ENCODE data around the gene OR4D1. TPM values are rescaled to one million over a fixed set of nuclear protein-coding genes. Genes with fewer than 3 reads are reported as not detected.
"Not testable (repeated sequence)": the region's sequence is repeated elsewhere in the genome, so short reads cannot be mapped to it uniquely, and the experiment has no call there.

Gene OR4D1
- total and polyA plus RNA-seq, 2 of the 13 experiments (the other 11 are each of a cell fraction or from before 2014, with no cell fraction given): not detected

DNA sequence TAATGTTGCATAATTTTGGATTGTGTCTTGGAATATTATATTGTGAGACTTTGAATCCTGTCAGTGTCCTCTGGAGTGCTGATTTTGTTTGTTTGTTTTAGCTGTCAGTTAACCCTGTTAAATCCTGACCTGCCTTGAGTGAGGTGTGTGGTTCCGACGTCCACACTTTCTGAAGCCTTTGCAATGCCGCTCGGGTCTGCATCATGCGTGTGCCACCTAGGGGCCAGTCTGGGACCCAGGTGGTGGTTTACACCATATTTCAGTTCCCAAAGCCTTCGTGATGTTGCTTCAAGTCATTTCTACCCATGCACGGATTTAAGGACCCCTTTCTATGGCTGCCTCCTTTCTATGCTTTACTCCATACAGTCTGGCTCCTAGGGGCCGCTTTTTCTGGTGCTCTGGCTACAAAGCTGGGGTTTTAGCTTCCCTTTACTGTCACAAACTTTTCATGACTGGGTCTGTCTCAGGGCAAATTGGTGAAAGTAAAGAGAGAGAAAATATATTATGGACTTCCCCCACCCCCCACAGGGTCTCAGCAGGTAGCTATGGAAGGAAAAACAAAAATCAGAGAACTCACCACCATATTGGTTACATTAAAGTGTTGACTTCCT, 11.4 kb upstream of the OR4D1 start (continued):
- TF ChIP-seq HOMEZ (CRISPR knock-in tag; IDR thresholded peaks at IDR 0.05; ENCODE audit: low read depth): no peak

DNA sequence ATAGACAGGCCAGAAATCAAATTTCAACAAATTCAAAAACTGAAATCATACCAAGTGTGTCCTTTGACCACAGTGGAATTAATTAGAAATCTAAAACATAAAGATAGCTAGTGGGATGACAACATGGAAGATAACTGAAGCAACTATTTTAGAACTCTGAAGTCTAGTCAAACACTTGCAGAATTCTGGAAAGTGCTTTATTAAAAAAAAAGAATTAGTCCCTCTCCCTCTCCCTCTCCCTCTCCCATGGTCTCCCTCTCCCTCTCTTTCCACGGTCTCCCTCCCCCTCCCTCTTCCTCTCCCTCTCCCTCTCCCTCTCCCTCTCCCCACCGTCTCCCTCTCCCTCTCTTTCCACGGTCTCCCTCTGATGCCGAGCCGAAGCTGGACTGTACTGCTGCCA, 6.7 kb upstream of the OR4D1 start:
- ChIA-PET CTCF (ENCODE audit: low intra/inter-chr PET ratio, low total read pairs) (no interaction called here), POLR2A (no interaction called here)
- Histone ChIP-seq H3K9me3 (ENCODE audit: low read length) (no peaks in the 10 kb centered on the region), H3K27me3 (ENCODE audit: control insufficient read depth in 1 of 2, insufficient read depth in 2 of 2, low read length in 2 of 2) (peaks cover 2 to 25% of the 10 kb centered on the region in 2 experiments; a peak in 3 of 5 replicates), H3K36me3 (replicated peaks in 1 of 2; ENCODE audit: control insufficient read depth in 1 of 2, insufficient read depth in 2 of 2, low read length in 2 of 2) (no peaks in the 10 kb centered on the region), H3K9ac (ENCODE audit: insufficient read depth, low read depth, low read length) (no peak overlapping the region), H3K4me3 (replicated peaks in 1 of 3; ENCODE audit: insufficient read depth in 1 of 3, low read depth in 2 of 3, low read length in 3 of 3) (no peak overlapping the region), H2AFZ (ENCODE audit: low read length) (no peak overlapping the region), H3K27ac (ENCODE audit: extremely low read length, insufficient read depth, low read length) (no peak overlapping the region), H3K79me2 (ENCODE audit: insufficient read depth, low read length) (no peaks in the 10 kb centered on the region), H3K4me2 (ENCODE audit: low read depth, low read length) (no peak overlapping the region), H3K4me1 (ENCODE audit: insufficient read depth, low read length) (peaks cover 4% of the 10 kb centered on the region; the same call in 1 of the 2 replicates), H4K20me1 (ENCODE audit: insufficient read depth, low read length) (no peaks in the 10 kb centered on the region)
- FAIRE-seq (no peak), DNase-seq (ENCODE audit: low spot score) (no peak), ATAC-seq (no peak)
- intact Hi-C loops (cut with micrococcal nuclease; ENCODE audit: unreplicated experiment) (no loop called here), in situ Hi-C loops (cut with HindIII; ENCODE audit: extremely low pct_ligation_motif_present, low pct_unique_long_range_greater_than_20kb) (no loop called here)
- 36% methylated on average over 5 of the region's 5 CpGs for WGBS (ENCODE audit: low lambda C conversion rate)
- TF ChIP-seq POLR2AphosphoS2 (IDR thresholded peaks at IDR 0.05; ENCODE audit: low read depth, low read length) (no peak), HNRNPK (IDR thresholded peaks at IDR 0.05; ENCODE audit: low read depth, low read length, poor library complexity, severe bottlenecking) (peak; percentile 80), PCBP1 (IDR thresholded peaks at IDR 0.05; ENCODE audit: borderline replicate concordance, low read depth, low read length) (0 out of 2 replicates have a peak, but pooled peaks have one; percentile 47)
- BruUV-seq (replicated peaks): no TSS peak

GRCh38 chr17:58143335-58143734, 4.8 kb upstream of the OR4D1 start:
- intact Hi-C loops (cut with micrococcal nuclease; ENCODE audit: unreplicated experiment); H4K20me1 ChIP-seq (ENCODE audit: insufficient read depth, low read length); H3K4me3 ChIP-seq (replicated peaks in 1 of 3; ENCODE audit: insufficient read depth in 1 of 3, low read depth in 2 of 3, low read length in 3 of 3); H2AFZ ChIP-seq (ENCODE audit: low read length); in situ Hi-C loops (cut with HindIII; ENCODE audit: extremely low pct_ligation_motif_present, low pct_unique_long_range_greater_than_20kb); DNase-seq (ENCODE audit: low spot score); FAIRE-seq; H3K4me2 ChIP-seq (ENCODE audit: low read depth, low read length); H3K4me1 ChIP-seq (ENCODE audit: insufficient read depth, low read length); BruUV-seq (replicated peaks); ATAC-seq; POLR2A ChIA-PET; H3K27ac ChIP-seq (ENCODE audit: extremely low read length, insufficient read depth, low read length); H3K9me3 ChIP-seq (ENCODE audit: low read length); H3K79me2 ChIP-seq (ENCODE audit: insufficient read depth, low read length); H3K9ac ChIP-seq (ENCODE audit: insufficient read depth, low read depth, low read length); CTCF ChIA-PET (ENCODE audit: low intra/inter-chr PET ratio, low total read pairs); H3K36me3 ChIP-seq (replicated peaks in 1 of 2; ENCODE audit: control insufficient read depth in 1 of 2, insufficient read depth in 2 of 2, low read length in 2 of 2): not testable (repeated sequence)
- H3K27me3 ChIP-seq (ENCODE audit: control insufficient read depth in 1 of 2, insufficient read depth in 2 of 2, low read length in 2 of 2): peaks cover 0 to 14% of the 10 kb centered on the region in 2 experiments; a peak in 4 of 5 replicates
- 41% methylated on average over 4 of the region's 4 CpGs for WGBS (ENCODE audit: low lambda C conversion rate)

Measured in HepG2 (cell line).